COR-L47 (cell line): Measurements from ENCODE around the gene GPR35.
"Not testable (repeated sequence)": the region's sequence is repeated elsewhere in the genome, so short reads cannot be mapped to it uniquely, and the experiment has no call there.

ENCODE experiments used
- DNase-seq: peaks from one replicate; lab custom pipeline; 2025; lab: John Stamatoyannopoulos, UW

The GPR35 gene

DNA sequence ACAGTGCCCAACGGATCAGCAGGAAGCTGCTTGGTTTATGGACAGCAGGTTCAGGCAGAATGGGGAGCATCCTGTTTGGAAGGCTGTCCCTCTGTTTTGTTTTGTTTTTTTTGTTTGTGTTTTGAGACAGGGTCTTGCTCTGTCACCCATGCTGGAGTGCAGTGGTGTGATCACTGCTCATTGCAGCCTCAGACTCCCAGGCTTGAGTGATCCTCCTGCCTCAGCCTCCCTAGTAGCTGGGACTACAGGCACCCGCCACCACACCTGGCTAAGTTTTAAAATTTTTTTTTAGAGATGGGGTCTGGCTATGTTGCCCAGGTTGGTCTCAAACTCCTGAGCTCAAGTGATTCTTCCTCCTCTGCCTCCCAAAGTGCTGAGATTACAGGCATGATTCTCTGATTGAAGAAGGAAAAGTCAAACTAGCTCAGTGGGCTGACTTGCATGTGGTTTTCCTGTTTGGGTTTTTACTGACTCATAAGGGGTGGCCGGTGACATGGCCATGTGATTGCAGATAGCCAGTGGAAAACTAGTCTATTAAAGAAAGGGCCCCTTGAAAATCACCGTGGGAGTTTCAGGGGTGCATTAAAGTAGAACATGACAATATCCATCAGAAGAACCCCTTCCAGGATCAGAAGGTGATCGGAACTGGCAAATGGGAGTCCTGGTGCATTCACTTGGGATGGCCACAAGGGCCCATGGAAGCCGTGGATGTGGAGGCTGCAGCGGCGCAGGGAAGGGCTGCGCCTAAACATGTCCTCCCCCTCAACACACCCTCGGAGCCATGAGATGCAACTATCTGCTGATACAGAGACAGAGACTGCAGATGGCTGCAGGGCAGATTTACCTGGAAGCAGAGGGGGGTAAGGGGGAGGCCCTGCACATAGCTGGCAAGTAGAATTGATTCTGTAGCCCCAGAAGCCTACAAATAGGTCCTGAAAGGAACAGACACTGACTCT is 30.9 kb downstream of the GPR35 start:
- no peak for DNase-seq

DNA sequence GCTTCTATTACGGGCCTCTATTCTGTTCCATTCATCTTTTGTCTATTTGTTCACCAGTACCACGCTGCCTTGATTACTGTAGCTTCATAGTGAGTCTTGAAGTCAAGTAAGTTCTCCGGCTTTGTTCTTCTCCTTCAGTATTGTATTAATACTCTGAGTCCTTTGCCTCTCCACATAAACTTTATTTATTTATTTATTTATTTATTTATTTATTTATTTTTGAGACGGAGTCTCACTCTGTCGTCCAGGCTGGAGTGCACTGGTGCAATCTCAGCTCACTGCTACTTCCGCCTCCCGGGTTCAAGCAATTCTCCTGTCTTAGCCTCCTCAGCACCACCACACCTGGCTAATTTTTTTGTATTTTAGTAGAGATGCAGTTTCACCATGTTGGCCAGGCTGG is 34.6 kb downstream of the GPR35 start:
- not testable (repeated sequence) for DNase-seq

- DNase-seq, result no peak
These were observed 37.4 kb downstream of the GPR35 start for GRCh38 chr2:240662681-240663080.

DNA sequence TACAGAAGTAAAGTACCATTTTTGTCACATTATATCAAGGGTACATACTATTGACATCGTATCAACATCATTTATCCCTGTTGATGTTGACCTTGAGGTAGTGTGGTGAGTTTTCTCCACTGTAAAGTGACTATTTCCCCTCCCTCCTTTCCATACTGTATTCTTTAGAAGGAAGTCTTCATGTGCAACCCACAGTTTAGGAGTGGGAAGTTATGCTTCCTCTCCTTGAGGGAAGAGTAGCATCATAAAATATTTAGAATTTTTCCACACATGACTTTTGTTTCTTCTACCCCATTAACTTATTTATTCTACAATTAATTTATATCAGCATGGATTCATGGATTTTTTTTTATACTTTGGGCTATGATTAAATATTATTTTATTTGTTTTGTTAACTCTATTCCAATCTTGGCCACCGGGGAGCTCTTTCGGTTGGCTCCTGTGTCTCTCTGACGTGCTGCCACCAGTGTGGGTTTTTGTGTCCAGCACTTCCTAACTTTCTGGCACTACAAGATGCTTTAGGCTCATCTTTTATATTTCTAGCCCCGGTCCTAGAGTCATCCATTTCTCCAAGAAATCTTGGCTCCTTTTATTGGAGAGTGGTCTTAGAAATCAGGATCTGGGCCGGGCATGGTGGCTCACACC is 38.4 kb downstream of the GPR35 start:
- DNase-seq, result no peak

DNA sequence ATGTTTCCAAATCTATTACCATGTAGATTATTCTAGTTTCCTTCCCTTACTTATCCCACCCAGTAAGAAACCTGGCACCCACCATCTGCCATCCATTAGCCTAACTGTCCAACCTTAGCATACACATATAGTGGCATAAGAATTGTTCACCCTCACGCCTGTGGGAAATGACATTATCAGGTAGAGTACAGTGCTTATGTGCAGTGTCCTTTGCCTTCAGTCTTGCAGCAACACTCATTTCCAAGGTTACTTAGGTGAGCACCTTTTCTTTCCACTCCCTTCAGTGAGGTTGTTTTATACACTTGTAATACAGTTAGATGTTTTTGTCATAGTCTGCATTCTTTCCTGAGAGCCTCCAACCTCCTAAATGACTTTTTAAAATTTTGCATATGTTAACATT is 39.3 kb downstream of the GPR35 start:
- DNase-seq, result no peak

DNA sequence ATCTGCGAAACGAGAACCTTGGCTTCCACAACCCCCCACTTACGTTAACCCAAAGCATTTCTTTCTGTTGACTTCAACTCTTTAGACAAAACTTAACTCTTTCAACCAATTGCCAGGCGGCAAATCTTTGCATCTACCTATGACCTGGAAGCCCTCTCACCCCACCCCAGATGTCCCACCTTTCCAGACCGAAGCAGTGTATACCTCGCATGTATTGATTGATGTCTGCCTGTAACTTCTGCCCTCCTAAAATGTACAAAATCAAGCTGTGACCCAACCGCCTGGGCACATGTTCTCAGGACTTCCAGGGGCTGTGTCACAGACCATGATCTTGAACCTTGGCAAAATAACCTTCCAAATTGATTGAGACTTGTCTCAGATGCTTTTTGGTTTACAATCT is 45.1 kb downstream of the GPR35 start:
- no peak for DNase-seq

DNA sequence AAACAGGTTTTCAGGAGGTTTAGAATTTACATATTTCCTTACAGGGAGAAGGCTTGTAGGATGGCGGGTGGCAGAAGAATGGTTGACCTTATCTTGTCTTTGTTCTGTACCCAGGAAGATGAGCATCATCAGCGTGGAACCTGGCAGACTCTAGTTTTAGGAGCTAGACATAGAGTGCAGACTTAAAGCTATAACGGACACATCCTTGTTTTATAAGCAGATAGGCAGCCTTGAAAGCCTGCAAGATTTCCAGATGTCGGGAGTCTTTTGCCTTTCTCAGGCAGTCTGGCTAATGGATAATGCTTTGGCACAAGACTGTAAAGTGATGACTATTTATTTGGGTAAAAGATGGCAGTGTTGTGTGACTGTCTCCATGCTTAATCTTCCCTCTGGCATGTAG is 45.7 kb downstream of the GPR35 start:
- DNase-seq, result no peak

GRCh38 chr2:240672076-240672700 is 46.9 kb downstream of the GPR35 start:
- DNase-seq, result no peak

DNA sequence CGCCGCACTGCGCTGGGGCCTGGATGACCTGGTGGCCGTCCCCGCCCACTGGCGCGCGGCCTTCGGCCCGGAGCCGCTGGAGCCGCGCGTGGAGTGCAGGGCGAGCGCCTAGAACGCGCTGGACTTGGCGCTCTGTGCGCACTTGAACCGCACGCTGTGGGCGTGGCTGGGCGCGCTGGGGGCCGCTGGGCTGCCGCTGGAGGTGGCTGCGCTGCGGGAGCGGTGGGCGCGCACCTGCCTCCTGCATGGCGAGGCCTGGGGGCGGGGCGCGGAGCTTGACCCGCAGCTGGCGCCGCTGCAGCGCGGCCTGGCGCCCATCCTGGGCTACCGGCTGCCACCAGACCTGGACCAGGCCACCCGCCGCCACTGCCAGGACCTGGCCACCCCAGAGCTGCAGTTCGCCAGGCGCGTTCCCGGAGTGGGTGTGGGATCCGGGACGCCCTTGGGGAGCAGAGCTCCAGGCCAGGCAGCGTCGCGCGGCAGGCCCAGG is 47.5 kb downstream of the GPR35 start:
- no peak for DNase-seq

GRCh38 chr2:240674461-240675184 is 49.3 kb downstream of the GPR35 start:
- DNase-seq, result not testable (repeated sequence)

- DNase-seq, result not testable (repeated sequence)
These were observed 50.1 kb downstream of the GPR35 start for GRCh38 chr2:240675345-240675744.

- DNase-seq, result not testable (repeated sequence)
These were observed 52.8 kb downstream of the GPR35 start for GRCh38 chr2:240678043-240678442.

GRCh38 chr2:240678909-240679308 is 53.6 kb downstream of the GPR35 start:
- DNase-seq, result not testable (repeated sequence)

GRCh38 chr2:240680185-240680584 is 54.9 kb downstream of the GPR35 start:
- DNase-seq, result not testable (repeated sequence)
